HCT116 (cell line): ENCODE results near the gene TNFAIP2. TPM values are rescaled to one million over a fixed set of nuclear protein-coding genes. Genes with fewer than 3 reads are reported as not detected.

Experiments used
- ATAC-seq: fragments of 200-7000 bp; cut with Tn5 transposase; 2 replicates; pipeline ENCODE4 v1.9.1; 2020; ENCODE audit warnings: mild to moderate bottlenecking, moderate library complexity
- BruUV-seq: library from RNA; stranded (reverse); fragments of 400-500 nt; replicated peaks from 2 replicates; lab custom pipeline; 2021; lab: Mats Ljungman, UMichigan
- CTCF ChIA-PET: fragments of 300-600 bp; sonication (Branson Sonifier 250); formaldehyde crosslinking; loops from one replicate; lab custom pipeline; 2021; ENCODE audit warnings: antibody characterized with exemption; lab: Charles Lee
- POLR2A ChIA-PET: fragments of 300-600, 350-600 bp; sonication (Branson Sonifier 250); formaldehyde crosslinking; loops from one replicate; lab custom pipeline; 2021; ENCODE audit warnings: antibody characterized with exemption; lab: Charles Lee
- RAD21 ChIA-PET, 2 experiments: fragments of 300-600 bp; sonication (Branson Sonifier 250); formaldehyde crosslinking; loops; one replicate each; lab custom pipeline; 2023; ENCODE audit warnings: low total read pairs in 2 of 2; ENCODE audit not compliant: uncharacterized antibody in 2 of 2, unreplicated experiment in 2 of 2, low non-redundant PET in 1 of 2; lab: Charles Lee
- DNase-seq: peaks from one replicate; pipeline ENCODE4 v3.0.0-alpha.2; 2010; ENCODE audit warnings: low read depth, low spot score
- H2AFZ ChIP-seq: fragments of 200-600 bp; shearing (Covaris generic), sonication (generic); 2 replicates; pipeline ENCODE4 v1.6.1; 2017; ENCODE audit warnings: low read depth, mixed run types, mixed read lengths, antibody characterized with exemption, low read length; ENCODE audit not compliant: poor library complexity, severe bottlenecking
- H3K27ac ChIP-seq: 2 replicates; pipeline ENCODE4 v1.5.1; 2012; ENCODE audit warnings: low read depth, low read length
- H3K27me3 ChIP-seq: fragments of 200-600 bp; sonication (generic); 2 replicates; pipeline ENCODE4 v1.6.1; 2016; ENCODE audit warnings: mixed run types, low read length, mixed read lengths; ENCODE audit not compliant: insufficient read depth
- H3K36me3 ChIP-seq, 2 experiments: fragments of 200-500 bp in 1 of 2; fragments of 200-600 bp in 1 of 2; sonication (Bioruptor generic) in 1 of 2; sonication (generic) in 1 of 2; 2 replicates each; pipeline versions ENCODE4 v1.5.1 to v1.6.1; 2014 to 2016; ENCODE audit warnings: low read length in 2 of 2, inconsistent platforms in 1 of 2, mixed read lengths in 1 of 2, mixed run types in 1 of 2; ENCODE audit not compliant: insufficient read depth in 2 of 2, control insufficient read depth in 1 of 2
- H3K4me1 ChIP-seq, 2 experiments: fragments of 200-600 bp in 1 of 2; sonication (generic) in 1 of 2; 2 replicates each; pipeline versions ENCODE4 v1.5.1 to v1.6.1; 2012 to 2017; ENCODE audit warnings: low read length in 2 of 2, inconsistent platforms in 1 of 2, mild to moderate bottlenecking in 1 of 2, mixed read lengths in 1 of 2, mixed run types in 1 of 2, moderate library complexity in 1 of 2; ENCODE audit not compliant: insufficient read depth in 2 of 2, control insufficient read depth in 1 of 2
- H3K4me2 ChIP-seq: fragments of 200-600 bp; sonication (generic); 2 replicates; pipeline ENCODE4 v1.6.1; 2017; ENCODE audit warnings: mixed run types, low read length, mixed read lengths
- H3K4me3 ChIP-seq, 2 experiments: fragments of 200-600 bp in 1 of 2; sonication (generic) in 1 of 2; replicated peaks in 1 of 2; 2 replicates each; pipeline ENCODE4 v1.5.1; 2011 to 2016; ENCODE audit warnings: low read length in 2 of 2, control low read depth in 1 of 2, low read depth in 1 of 2, mild to moderate bottlenecking in 1 of 2, mixed read lengths in 1 of 2, mixed run types in 1 of 2
- H3K79me2 ChIP-seq: fragments of 200-600 bp; sonication (generic); 2 replicates; pipeline ENCODE4 v1.6.1; 2017; ENCODE audit warnings: mild to moderate bottlenecking, mixed run types, low read length, moderate library complexity, mixed read lengths; ENCODE audit not compliant: insufficient read depth
- H3K9ac ChIP-seq: fragments of 200-600 bp; sonication (generic); 2 replicates; pipeline ENCODE4 v1.6.1; 2016; ENCODE audit warnings: low read length, mixed read lengths
- H3K9me2 ChIP-seq: fragments of 200-600 bp; sonication (generic), shearing (Covaris generic); 2 replicates; pipeline ENCODE4 v1.6.1; 2017; ENCODE audit warnings: mixed run types, mild to moderate bottlenecking, moderate library complexity; ENCODE audit not compliant: insufficient read depth
- H3K9me3 ChIP-seq, 2 experiments: fragments of 200-500 bp in 1 of 2; fragments of 200-600 bp in 1 of 2; sonication (Bioruptor generic) in 1 of 2; sonication (generic) in 1 of 2; 2 replicates each; pipeline ENCODE4 v1.6.1; 2014 to 2017; ENCODE audit warnings: low read length in 2 of 2, mixed read lengths in 2 of 2, inconsistent platforms in 1 of 2, low read depth in 1 of 2, mild to moderate bottlenecking in 1 of 2, mixed run types in 1 of 2, moderate library complexity in 1 of 2; ENCODE audit not compliant: control insufficient read depth in 1 of 2, insufficient read depth in 1 of 2
- H4K20me1 ChIP-seq: fragments of 200-600 bp; sonication (generic), shearing (Covaris generic); 2 replicates; pipeline ENCODE4 v1.6.1; 2017; ENCODE audit warnings: mixed run types, mild to moderate bottlenecking, moderate library complexity; ENCODE audit not compliant: insufficient read depth
- ATF3 ChIP-seq: IDR thresholded peaks from 2 replicates; pipeline ENCODE4 v1.6.1; 2012
- CBX3 ChIP-seq: IDR thresholded peaks from 2 replicates; pipeline ENCODE4 v1.6.1; 2012; ENCODE audit warnings: low read depth
- CEBPB ChIP-seq: IDR thresholded peaks from 2 replicates; pipeline ENCODE4 v1.6.1; 2012; ENCODE audit warnings: low read depth
- EGR1 ChIP-seq: IDR thresholded peaks from 2 replicates; pipeline ENCODE4 v1.6.1; 2012; ENCODE audit warnings: low read depth
- EZH2 ChIP-seq: fragments of 200-600 bp; sonication (generic); IDR thresholded peaks from 2 replicates; pipeline ENCODE4 v1.6.1; 2017; ENCODE audit warnings: antibody characterized with exemption, mixed run types
- EZH2phosphoT487 ChIP-seq: fragments of 200-600 bp; IDR thresholded peaks from 2 replicates; pipeline ENCODE4 v1.6.1; 2018; ENCODE audit warnings: antibody characterized with exemption, borderline replicate concordance
- FOSL1 ChIP-seq: IDR thresholded peaks from 2 replicates; pipeline ENCODE4 v1.6.1; 2012; ENCODE audit warnings: low read depth
- JUND ChIP-seq: IDR thresholded peaks from 2 replicates; pipeline ENCODE4 v1.6.1; 2012
- POLR2AphosphoS5 ChIP-seq: IDR thresholded peaks from 2 replicates; pipeline ENCODE4 v1.6.1; 2011; ENCODE audit warnings: mild to moderate bottlenecking, low read depth, low read length, moderate library complexity
- TCF7L2 ChIP-seq: IDR thresholded peaks from 2 replicates; pipeline ENCODE4 v1.7.0; 2011; ENCODE audit warnings: borderline replicate concordance, inconsistent platforms; ENCODE audit not compliant: insufficient read depth, insufficient read length; ENCODE audit errors: extremely low read depth
- YY1 ChIP-seq: IDR thresholded peaks from 2 replicates; pipeline ENCODE4 v1.6.1; 2011; ENCODE audit warnings: low read length, low read depth, moderate library complexity, mild to moderate bottlenecking; ENCODE audit not compliant: insufficient replicate concordance; ENCODE audit errors: extremely low read depth
- ZBTB33 ChIP-seq: IDR thresholded peaks from 2 replicates; pipeline ENCODE4 v1.6.1; 2011; ENCODE audit warnings: mild to moderate bottlenecking, low read length, moderate library complexity; ENCODE audit not compliant: insufficient replicate concordance; ENCODE audit errors: extremely low read depth
- ZFX ChIP-seq: fragments of 450-650 bp; IDR thresholded peaks from 2 replicates; pipeline ENCODE4 v1.6.1; 2017
- ZNF274 ChIP-seq: fragments of 200-500 bp; sonication (Bioruptor generic); IDR thresholded peaks from 2 replicates; pipeline ENCODE4 v1.6.1; 2014; ENCODE audit warnings: mild to moderate bottlenecking, low read depth, low read length, inconsistent platforms
- intact Hi-C: fragments of 100-400 bp; cut with micrococcal nuclease; formaldehyde crosslinking; loops from 2 replicates; pipeline ENCODE4 v1.10.0; 2022
- total RNA-seq: library from RNA; stranded (reverse); gene quantifications from one replicate; pipeline ENCODE4 v1.2.1, GENCODE V29; 2021; ENCODE audit not compliant: unreplicated experiment

Gene TNFAIP2
- total RNA-seq, 1 experiment from 2014 or later = 74.8 TPM

GRCh38 chr14:103178521-103178920 is 55.3 kb downstream of the TNFAIP2 start:
- no peak for DNase-seq
- Histone ChIP-seq H3K36me3 (no peaks in the 10 kb centered on the region), H3K4me3 (no peak overlapping the region), H3K27ac (no peak overlapping the region), H3K79me2 (no peaks in the 10 kb centered on the region), H2AFZ (no peak overlapping the region), H3K4me1 (no peaks in the 10 kb centered on the region), H3K9me2 (no peaks in the 10 kb centered on the region), H3K4me2 (no peak overlapping the region), H4K20me1 (no peaks in the 10 kb centered on the region), H3K9ac (no peak overlapping the region), H3K27me3 (no peaks in the 10 kb centered on the region), H3K9me3 (no peaks in the 10 kb centered on the region)
- ATAC-seq = no peak
- ChIA-PET RAD21 (interaction anchor here in 1 of 2 experiments (0.6 kb wide), 1 partner anchor 74 kb away, joined by 3 read pairs; no protein-coding TSS in a partner anchor), POLR2A (no interaction called here), CTCF (interaction anchor here (1.5 kb wide), 1 partner anchor 73 kb away, joined by 4 read pairs; no protein-coding TSS in a partner anchor)
- no peak for TF ChIP-seq EZH2
- no peak for TF ChIP-seq FOSL1
- TF ChIP-seq EGR1 = no peak
- TF ChIP-seq CEBPB = no peak
- no peak for TF ChIP-seq CBX3
- no peak for TF ChIP-seq ZFX
- TF ChIP-seq YY1 = no peak
- no peak for TF ChIP-seq JUND
- TF ChIP-seq EZH2phosphoT487 = no peak
- no peak for TF ChIP-seq ATF3
- intact Hi-C loops = no loop called here
- BruUV-seq = no TSS peak

- Histone ChIP-seq H2AFZ (no peak overlapping the region), H3K4me1 (no peaks in the 10 kb centered on the region), H3K79me2 (no peaks in the 10 kb centered on the region), H3K36me3 (no peaks in the 10 kb centered on the region), H3K4me3 (no peak overlapping the region), H3K27ac (no peak overlapping the region), H3K9me2 (no peaks in the 10 kb centered on the region), H3K4me2 (no peak overlapping the region), H3K27me3 (no peaks in the 10 kb centered on the region), H3K9ac (no peak overlapping the region), H3K9me3 (no peaks in the 10 kb centered on the region), H4K20me1 (no peaks in the 10 kb centered on the region)
- ATAC-seq (no peak), DNase-seq (no peak)
- no TSS peak for BruUV-seq
- RAD21 ChIA-PET = interaction anchor here in 1 of 2 experiments (0.6 kb wide), 1 partner anchor 74 kb away, joined by 3 read pairs; no protein-coding TSS in a partner anchor
- CTCF ChIA-PET = interaction anchor here (1.5 kb wide), 1 partner anchor 74 kb away, joined by 4 read pairs; no protein-coding TSS in a partner anchor
- POLR2A ChIA-PET = no interaction called here
- intact Hi-C loops = no loop called here
- no peak for TF ChIP-seq ZFX
- TF ChIP-seq FOSL1 = no peak
- no peak for TF ChIP-seq CEBPB
- no peak for TF ChIP-seq ZNF274
- TF ChIP-seq JUND = no peak
- no peak for TF ChIP-seq POLR2AphosphoS5
- no peak for TF ChIP-seq ZBTB33
- no peak for TF ChIP-seq TCF7L2
- no peak for TF ChIP-seq ATF3
Measured at GRCh38 chr14:103179094-103179493, 55.8 kb downstream of the TNFAIP2 start.
